ENCODE results near the gene HEATR3. TPM values are rescaled to one million over a fixed set of nuclear protein-coding genes. Genes with fewer than 3 reads are reported as not detected.

HEATR3 gene
- total and polyA plus RNA-seq, 2 of the 13 experiments (the other 11 are each of a cell fraction or from before 2014, with no cell fraction given) = 22.4 to 52.4 TPM

DNA sequence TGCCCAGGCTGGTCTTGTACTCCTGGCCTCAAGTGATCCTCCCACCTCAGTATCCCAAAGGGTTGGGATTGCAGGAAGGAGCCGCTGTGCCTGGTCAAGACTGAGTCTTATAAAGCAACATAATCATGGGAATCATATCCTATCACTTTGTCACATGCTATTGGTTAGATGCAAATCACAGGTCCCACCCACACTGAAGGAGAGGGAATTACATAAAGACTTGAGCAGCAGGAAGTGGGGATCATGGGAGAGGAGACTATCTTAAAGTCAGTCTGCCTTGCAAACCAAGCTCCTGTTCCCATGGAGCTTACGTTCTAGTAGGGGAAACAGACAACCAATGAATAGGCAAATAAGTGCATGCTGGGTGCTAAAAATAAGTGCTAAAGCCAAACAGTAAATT, 59.0 kb downstream of the HEATR3 start:
- Histone ChIP-seq H3K4me3 (replicated peaks in 1 of 3; ENCODE audit: insufficient read depth in 1 of 3, low read depth in 2 of 3, low read length in 3 of 3) (no peak overlapping the region), H4K20me1 (ENCODE audit: insufficient read depth, low read length) (no peaks in the 10 kb centered on the region), H3K9ac (ENCODE audit: insufficient read depth, low read depth, low read length) (no peak overlapping the region), H3K4me2 (ENCODE audit: low read depth, low read length) (no peak overlapping the region), H2AFZ (ENCODE audit: low read length) (no peak overlapping the region), H3K36me3 (replicated peaks in 1 of 2; ENCODE audit: control insufficient read depth in 1 of 2, insufficient read depth in 2 of 2, low read length in 2 of 2) (no peaks in the 10 kb centered on the region), H3K4me1 (ENCODE audit: insufficient read depth, low read length) (peaks cover 12% of the 10 kb centered on the region), H3K79me2 (ENCODE audit: insufficient read depth, low read length) (no peaks in the 10 kb centered on the region), H3K9me3 (ENCODE audit: low read length) (no peaks in the 10 kb centered on the region), H3K27me3 (ENCODE audit: control insufficient read depth in 1 of 2, insufficient read depth in 2 of 2, low read length in 2 of 2) (no peaks in the 10 kb centered on the region), H3K27ac (ENCODE audit: extremely low read length, insufficient read depth, low read length) (no peak overlapping the region)
- TF ChIP-seq RCOR2 (CRISPR knock-in tag; IDR thresholded peaks at IDR 0.05) (no peak), SAP130 (CRISPR knock-in tag; IDR thresholded peaks at IDR 0.05; ENCODE audit: low read depth) (no peak), KDM4B (CRISPR knock-in tag; IDR thresholded peaks at IDR 0.05) (no peak), TOE1 (CRISPR knock-in tag; IDR thresholded peaks at IDR 0.05) (no peak), PITX1 (CRISPR knock-in tag; IDR thresholded peaks at IDR 0.05) (no peak), ZNF607 (CRISPR knock-in tag; IDR thresholded peaks at IDR 0.05; ENCODE audit: borderline replicate concordance) (no peak), PCBP1 (IDR thresholded peaks at IDR 0.05; ENCODE audit: borderline replicate concordance, low read depth, low read length) (no peak), SMAD1 (CRISPR knock-in tag; IDR thresholded peaks at IDR 0.05; ENCODE audit: borderline replicate concordance, low read depth) (no peak), SMYD3 (CRISPR knock-in tag; IDR thresholded peaks at IDR 0.05) (no peak), ZNF619 (CRISPR knock-in tag; IDR thresholded peaks at IDR 0.05) (no peak), MZF1 (CRISPR knock-in tag; IDR thresholded peaks at IDR 0.05; ENCODE audit: borderline replicate concordance) (no peak)
- TF ChIP-seq, protein P1, sequence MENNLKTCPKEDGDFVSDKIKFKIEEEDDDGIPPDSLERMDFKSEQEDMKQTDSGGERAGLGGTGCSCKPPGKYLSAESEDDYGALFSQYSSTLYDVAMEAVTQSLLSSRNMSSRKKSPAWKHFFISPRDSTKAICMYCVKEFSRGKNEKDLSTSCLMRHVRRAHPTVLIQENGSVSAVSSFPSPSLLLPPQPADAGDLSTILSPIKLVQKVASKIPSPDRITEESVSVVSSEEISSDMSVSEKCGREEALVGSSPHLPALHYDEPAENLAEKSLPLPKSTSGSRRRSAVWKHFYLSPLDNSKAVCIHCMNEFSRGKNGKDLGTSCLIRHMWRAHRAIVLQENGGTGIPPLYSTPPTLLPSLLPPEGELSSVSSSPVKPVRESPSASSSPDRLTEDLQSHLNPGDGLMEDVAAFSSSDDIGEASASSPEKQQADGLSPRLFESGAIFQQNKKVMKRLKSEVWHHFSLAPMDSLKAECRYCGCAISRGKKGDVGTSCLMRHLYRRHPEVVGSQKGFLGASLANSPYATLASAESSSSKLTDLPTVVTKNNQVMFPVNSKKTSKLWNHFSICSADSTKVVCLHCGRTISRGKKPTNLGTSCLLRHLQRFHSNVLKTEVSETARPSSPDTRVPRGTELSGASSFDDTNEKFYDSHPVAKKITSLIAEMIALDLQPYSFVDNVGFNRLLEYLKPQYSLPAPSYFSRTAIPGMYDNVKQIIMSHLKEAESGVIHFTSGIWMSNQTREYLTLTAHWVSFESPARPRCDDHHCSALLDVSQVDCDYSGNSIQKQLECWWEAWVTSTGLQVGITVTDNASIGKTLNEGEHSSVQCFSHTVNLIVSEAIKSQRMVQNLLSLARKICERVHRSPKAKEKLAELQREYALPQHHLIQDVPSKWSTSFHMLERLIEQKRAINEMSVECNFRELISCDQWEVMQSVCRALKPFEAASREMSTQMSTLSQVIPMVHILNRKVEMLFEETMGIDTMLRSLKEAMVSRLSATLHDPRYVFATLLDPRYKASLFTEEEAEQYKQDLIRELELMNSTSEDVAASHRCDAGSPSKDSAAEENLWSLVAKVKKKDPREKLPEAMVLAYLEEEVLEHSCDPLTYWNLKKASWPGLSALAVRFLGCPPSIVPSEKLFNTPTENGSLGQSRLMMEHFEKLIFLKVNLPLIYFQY (CRISPR knock-in tag; IDR thresholded peaks at IDR 0.05; ENCODE audit: borderline replicate concordance) = no peak
- TF ChIP-seq, protein P2, sequence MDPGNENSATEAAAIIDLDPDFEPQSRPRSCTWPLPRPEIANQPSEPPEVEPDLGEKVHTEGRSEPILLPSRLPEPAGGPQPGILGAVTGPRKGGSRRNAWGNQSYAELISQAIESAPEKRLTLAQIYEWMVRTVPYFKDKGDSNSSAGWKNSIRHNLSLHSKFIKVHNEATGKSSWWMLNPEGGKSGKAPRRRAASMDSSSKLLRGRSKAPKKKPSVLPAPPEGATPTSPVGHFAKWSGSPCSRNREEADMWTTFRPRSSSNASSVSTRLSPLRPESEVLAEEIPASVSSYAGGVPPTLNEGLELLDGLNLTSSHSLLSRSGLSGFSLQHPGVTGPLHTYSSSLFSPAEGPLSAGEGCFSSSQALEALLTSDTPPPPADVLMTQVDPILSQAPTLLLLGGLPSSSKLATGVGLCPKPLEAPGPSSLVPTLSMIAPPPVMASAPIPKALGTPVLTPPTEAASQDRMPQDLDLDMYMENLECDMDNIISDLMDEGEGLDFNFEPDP (CRISPR knock-in tag; conservative IDR thresholded peaks at IDR 0.05) = no peak
- intact Hi-C loops (cut with micrococcal nuclease; ENCODE audit: unreplicated experiment) = no loop called here
- no TSS peak for BruUV-seq (replicated peaks)
- in situ Hi-C loops (cut with HindIII; ENCODE audit: extremely low pct_ligation_motif_present, low pct_unique_long_range_greater_than_20kb) = no loop called here
- no peak for DNase-seq (ENCODE audit: low spot score)
- no peak for ATAC-seq
- 53% methylated on average over 2 of the region's 2 CpGs for WGBS (ENCODE audit: low lambda C conversion rate)
- CTCF ChIA-PET (ENCODE audit: low intra/inter-chr PET ratio, low total read pairs) = no interaction called here
- POLR2A ChIA-PET = no interaction called here
- FAIRE-seq = no peak

All from HepG2 (cell line).